Uterus (tissue), 2 donors: ENCODE results near the gene PTPRE.

Experiments used
- CTCF ChIP-seq, 4 experiments: fragments of 200-600 bp in 2 of 4; fragments of 450-650 bp in 2 of 4; sonication (generic) in 2 of 4; IDR thresholded peaks; one replicate each; pipeline ENCODE4 v1.5.1; 2016 to 2019; ENCODE audit warnings: antibody characterized with exemption in 4 of 4, mild to moderate bottlenecking in 2 of 4, moderate library complexity in 1 of 4
- POLR2A ChIP-seq, 2 donors: fragments of 450-650 bp; IDR thresholded peaks; one replicate each; pipeline ENCODE4 v1.6.1; 2016; ENCODE audit warnings: antibody characterized with exemption in 2 of 2, mild to moderate bottlenecking in 1 of 2, moderate library complexity in 1 of 2

GRCh38 chr10:127997271-127997670, 90.4 kb downstream of the PTPRE start:
- TF ChIP-seq CTCF (IDR thresholded peaks at IDR 0.05) (no peak), POLR2A (IDR thresholded peaks at IDR 0.05) (no peak)
